OCI-LY7 (cell line): ENCODE measurements around the gene PLXDC2. TPM values are rescaled to one million over a fixed set of nuclear protein-coding genes. Genes with fewer than 3 reads are reported as not detected.

Source experiments
- BruUV-seq: library from RNA; stranded (reverse); fragments of 400-500 nt; replicated peaks from 2 replicates; lab custom pipeline; 2021; lab: Mats Ljungman, UMichigan
- CTCF ChIA-PET: fragments of 300-600 bp; sonication (Branson Sonifier 250); formaldehyde crosslinking; loops from one replicate; lab custom pipeline; 2022; ENCODE audit warnings: antibody characterized with exemption; ENCODE audit not compliant: unreplicated experiment; lab: Charles Lee
- POLR2A ChIA-PET: fragments of 300-600 bp; sonication (Branson Sonifier 250); formaldehyde crosslinking; loops from one replicate; lab custom pipeline; 2022; ENCODE audit warnings: antibody characterized with exemption; lab: Charles Lee
- DNase-seq: peaks from one replicate; pipeline ENCODE4 v3.0.0-alpha.2; 2015; ENCODE audit warnings: low spot score
- H2AFZ ChIP-seq: fragments of 200-600 bp; sonication (generic), shearing (Covaris generic); 2 replicates; pipeline ENCODE4 v1.6.1; 2014; ENCODE audit warnings: mild to moderate bottlenecking, antibody characterized with exemption, low read length, moderate library complexity
- H3K27ac ChIP-seq: fragments of 200-600 bp; sonication (generic); 2 replicates; pipeline ENCODE4 v1.5.1; 2014; ENCODE audit warnings: mixed run types, low read depth, mild to moderate bottlenecking, moderate library complexity, low read length, inconsistent platforms; ENCODE audit not compliant: poor library complexity, severe bottlenecking
- H3K36me3 ChIP-seq: fragments of 200-600 bp; sonication (generic); 2 replicates; pipeline ENCODE4 v1.6.1; 2014; ENCODE audit warnings: mild to moderate bottlenecking, antibody characterized with exemption, low read length, moderate library complexity, mixed read lengths; ENCODE audit not compliant: insufficient read depth
- H3K4me1 ChIP-seq: fragments of 200-600 bp; sonication (generic); 2 replicates; pipeline ENCODE4 v1.5.1; 2014; ENCODE audit warnings: mild to moderate bottlenecking, low read length; ENCODE audit not compliant: insufficient read depth, poor library complexity, severe bottlenecking
- H3K4me2 ChIP-seq: fragments of 200-600 bp; sonication (generic); 2 replicates; pipeline ENCODE4 v1.6.1; 2014; ENCODE audit warnings: mild to moderate bottlenecking, low read length
- H3K4me3 ChIP-seq: fragments of 200-600 bp; sonication (generic); 2 replicates; pipeline ENCODE4 v1.5.1; 2014; ENCODE audit warnings: mild to moderate bottlenecking, low read depth, low read length; ENCODE audit not compliant: poor library complexity, severe bottlenecking
- H3K79me2 ChIP-seq: fragments of 200-600 bp; sonication (generic); 2 replicates; pipeline ENCODE4 v1.6.1; 2016; ENCODE audit warnings: low read depth, mild to moderate bottlenecking, low read length, moderate library complexity, mixed read lengths; ENCODE audit not compliant: insufficient read depth
- H3K9me2 ChIP-seq: fragments of 200-600 bp; sonication (generic); 2 replicates; pipeline ENCODE4 v1.6.1; 2016; ENCODE audit warnings: mild to moderate bottlenecking, low read length, mixed read lengths; ENCODE audit not compliant: insufficient read depth
- H3K9me3 ChIP-seq: fragments of 200-600 bp; sonication (generic); 2 replicates; pipeline ENCODE4 v1.6.1; 2014; ENCODE audit warnings: mild to moderate bottlenecking, mixed run types, low read length, mixed read lengths
- H4K20me1 ChIP-seq: fragments of 200-600 bp; sonication (generic); 2 replicates; pipeline ENCODE4 v1.6.1; 2014; ENCODE audit warnings: mild to moderate bottlenecking, antibody characterized with exemption, low read length, moderate library complexity, mixed read lengths; ENCODE audit not compliant: insufficient read depth
- EZH2phosphoT487 ChIP-seq: fragments of 200-600 bp; sonication (generic); IDR thresholded peaks from 2 replicates; pipeline ENCODE4 v1.6.1; 2018; ENCODE audit warnings: low read depth, borderline replicate concordance, mild to moderate bottlenecking, mixed run types, antibody characterized with exemption, low read length, moderate library complexity, mixed read lengths
- intact Hi-C: fragments of 100-400 bp; cut with micrococcal nuclease; formaldehyde crosslinking; loops from one replicate; pipeline ENCODE4 v1.10.0; 2022; ENCODE audit not compliant: unreplicated experiment
- total RNA-seq, 2 experiments: library from RNA; depleted of rRNA in 1 of 2; stranded (reverse); fragments of >200 nt in 1 of 2; shearing (Covaris generic) in 1 of 2; gene quantifications; 2 replicates each; pipeline ENCODE4 v1.2.3, GENCODE V29; 2014 to 2022
- TF ChIP-seq, protein P1 (sequence below): fragments of 200-600 bp; sonication (generic); conservative IDR thresholded peaks from 2 replicates; pipeline ENCODE4 v1.5.1; 2014; ENCODE audit warnings: mild to moderate bottlenecking, antibody characterized with exemption, low read length, moderate library complexity, mixed read lengths

The PLXDC2 gene
- total RNA-seq, 2 experiments from 2014 or later: not detected

- no peak for DNase-seq
- Histone ChIP-seq H3K27ac (no peak overlapping the region), H3K36me3 (no peaks in the 10 kb centered on the region), H4K20me1 (no peaks in the 10 kb centered on the region), H3K9me3 (no peaks in the 10 kb centered on the region), H2AFZ (no peak overlapping the region), H3K9me2 (no peaks in the 10 kb centered on the region), H3K4me3 (no peak overlapping the region), H3K79me2 (no peaks in the 10 kb centered on the region), H3K4me1 (no peaks in the 10 kb centered on the region), H3K4me2 (no peak overlapping the region)
- TF ChIP-seq, protein P1, sequence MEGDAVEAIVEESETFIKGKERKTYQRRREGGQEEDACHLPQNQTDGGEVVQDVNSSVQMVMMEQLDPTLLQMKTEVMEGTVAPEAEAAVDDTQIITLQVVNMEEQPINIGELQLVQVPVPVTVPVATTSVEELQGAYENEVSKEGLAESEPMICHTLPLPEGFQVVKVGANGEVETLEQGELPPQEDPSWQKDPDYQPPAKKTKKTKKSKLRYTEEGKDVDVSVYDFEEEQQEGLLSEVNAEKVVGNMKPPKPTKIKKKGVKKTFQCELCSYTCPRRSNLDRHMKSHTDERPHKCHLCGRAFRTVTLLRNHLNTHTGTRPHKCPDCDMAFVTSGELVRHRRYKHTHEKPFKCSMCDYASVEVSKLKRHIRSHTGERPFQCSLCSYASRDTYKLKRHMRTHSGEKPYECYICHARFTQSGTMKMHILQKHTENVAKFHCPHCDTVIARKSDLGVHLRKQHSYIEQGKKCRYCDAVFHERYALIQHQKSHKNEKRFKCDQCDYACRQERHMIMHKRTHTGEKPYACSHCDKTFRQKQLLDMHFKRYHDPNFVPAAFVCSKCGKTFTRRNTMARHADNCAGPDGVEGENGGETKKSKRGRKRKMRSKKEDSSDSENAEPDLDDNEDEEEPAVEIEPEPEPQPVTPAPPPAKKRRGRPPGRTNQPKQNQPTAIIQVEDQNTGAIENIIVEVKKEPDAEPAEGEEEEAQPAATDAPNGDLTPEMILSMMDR: no peak
- TF ChIP-seq EZH2phosphoT487: no peak
- no TSS peak for BruUV-seq
- CTCF ChIA-PET: no interaction called here
- intact Hi-C loops: no loop called here
- POLR2A ChIA-PET: interaction anchor here (0.5 kb wide), 1 partner anchor 201 kb away, joined by 3 read pairs; no protein-coding TSS in a partner anchor
Measured at GRCh38 chr10:19966751-19967150, 150.5 kb downstream of the PLXDC2 start.

GRCh38 chr10:19967981-19968380 lies 151.7 kb downstream of the PLXDC2 start:
- Histone ChIP-seq H3K4me1 (no peaks in the 10 kb centered on the region), H3K9me3 (no peaks in the 10 kb centered on the region), H4K20me1 (no peaks in the 10 kb centered on the region), H3K4me3 (no peak overlapping the region), H2AFZ (no peak overlapping the region), H3K9me2 (no peaks in the 10 kb centered on the region), H3K79me2 (no peaks in the 10 kb centered on the region), H3K36me3 (no peaks in the 10 kb centered on the region), H3K27ac (no peak overlapping the region), H3K4me2 (no peak overlapping the region)
- ChIA-PET CTCF (no interaction called here), POLR2A (no interaction called here)
- intact Hi-C loops: no loop called here
- no peak for DNase-seq
- TF ChIP-seq, protein P1: no peak
- TF ChIP-seq EZH2phosphoT487: no peak
- no TSS peak for BruUV-seq

DNA sequence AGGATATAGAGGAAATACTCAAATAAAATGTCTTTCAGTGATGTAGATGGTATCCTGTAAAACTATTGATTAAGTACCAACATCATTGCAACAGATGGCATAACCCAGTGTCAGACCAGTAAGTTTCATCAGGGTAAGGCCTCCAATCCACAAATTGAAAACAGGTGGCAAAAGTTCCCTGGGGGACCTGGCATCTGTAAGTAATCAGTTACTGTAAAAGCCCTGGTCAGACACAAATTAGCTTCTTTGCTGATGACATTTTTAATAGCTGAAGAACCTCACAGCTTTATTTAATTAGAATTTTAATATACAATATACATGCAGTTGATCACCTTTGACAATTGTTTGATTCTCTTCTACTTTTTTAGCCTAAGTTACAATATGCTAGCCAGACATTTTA lies 152.5 kb downstream of the PLXDC2 start:
- Histone ChIP-seq H3K9me2 (no peaks in the 10 kb centered on the region), H3K36me3 (no peaks in the 10 kb centered on the region), H3K4me2 (no peak overlapping the region), H3K4me3 (no peak overlapping the region), H4K20me1 (no peaks in the 10 kb centered on the region), H3K79me2 (no peaks in the 10 kb centered on the region), H3K27ac (no peak overlapping the region), H3K4me1 (no peaks in the 10 kb centered on the region), H2AFZ (no peak overlapping the region), H3K9me3 (no peaks in the 10 kb centered on the region)
- CTCF ChIA-PET: no interaction called here
- no TSS peak for BruUV-seq
- TF ChIP-seq EZH2phosphoT487: no peak
- TF ChIP-seq, protein P1: no peak
- POLR2A ChIA-PET: interaction anchor here (0.6 kb wide), 2 partner anchors 34 to 58 kb away, joined by 3 to 4 read pairs; no protein-coding TSS in a partner anchor
- no peak for DNase-seq
- intact Hi-C loops: no loop called here
